Neuron (in vitro differentiated cells): Measurements from ENCODE around the gene ETV2.
A peak's percentile ranks its signal among the peaks of the same experiment; 100 is the strongest.

Experiments
- H2AFZ ChIP-seq: one replicate; pipeline ENCODE4 v1.6.1; 2013; ENCODE audit warnings: low read depth, mild to moderate bottlenecking, inconsistent platforms, low read length, moderate library complexity
- H3K27me3 ChIP-seq: one replicate; pipeline ENCODE4 v1.6.1; 2013; ENCODE audit warnings: low read length; ENCODE audit not compliant: insufficient read depth
- H3K36me3 ChIP-seq: one replicate; pipeline ENCODE4 v1.6.1; 2013; ENCODE audit warnings: low read length; ENCODE audit not compliant: insufficient read depth
- H3K4me1 ChIP-seq: one replicate; pipeline ENCODE4 v1.6.1; 2013; ENCODE audit warnings: low read length; ENCODE audit not compliant: insufficient read depth
- H3K4me3 ChIP-seq: 2 replicates; pipeline ENCODE4 v1.5.1; 2013; ENCODE audit warnings: mild to moderate bottlenecking, low read length, moderate library complexity
- H3K9me3 ChIP-seq: one replicate; pipeline ENCODE4 v1.6.1; 2013; ENCODE audit warnings: low read length

The ETV2 gene

DNA sequence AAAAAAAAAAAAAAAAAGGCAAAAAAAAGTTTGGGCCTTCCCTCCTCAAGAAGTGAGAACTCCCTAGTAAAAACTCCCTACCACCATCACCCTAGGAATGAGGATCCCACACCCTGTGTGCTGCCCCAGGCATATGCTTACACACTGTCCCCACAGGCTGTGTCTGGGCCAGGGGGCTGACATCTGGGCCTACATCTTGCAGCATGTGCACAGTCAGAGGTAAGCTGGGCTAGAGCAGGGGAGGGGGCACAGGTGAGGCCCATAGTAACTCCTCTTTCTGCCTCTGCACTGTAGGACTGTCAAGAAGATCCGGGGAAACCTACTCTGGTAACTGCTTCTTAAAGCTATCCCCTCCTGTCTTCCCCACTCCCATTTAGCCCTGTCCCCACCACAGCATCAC, 28.0 kb upstream of the ETV2 start:
- Histone ChIP-seq H3K9me3 (no peaks in the 10 kb centered on the region), H3K4me1 (no peaks in the 10 kb centered on the region), H3K4me3 (peak overlapping the region; percentile 95), H3K27me3 (no peaks in the 10 kb centered on the region), H2AFZ (no peak overlapping the region), H3K36me3 (peaks cover 33% of the 10 kb centered on the region)

DNA sequence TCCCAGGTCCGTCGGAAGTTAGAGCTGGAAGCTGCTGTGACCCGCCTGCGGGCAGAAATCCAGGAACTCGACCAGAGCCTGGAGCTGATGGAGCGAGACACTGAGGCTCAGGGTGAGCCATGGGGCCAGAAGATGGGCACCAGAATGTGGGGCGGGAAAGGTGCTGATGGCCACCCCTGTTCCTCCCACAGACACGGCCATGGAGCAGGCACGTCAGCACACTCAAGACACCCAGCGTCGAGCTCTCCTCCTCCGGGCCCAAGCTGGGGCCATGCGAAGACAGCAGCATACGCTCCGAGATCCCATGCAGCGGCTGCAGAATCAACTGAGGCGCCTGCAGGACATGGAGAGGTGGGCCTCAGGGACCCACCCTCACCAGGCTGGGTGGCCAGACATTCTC, 26.5 kb upstream of the ETV2 start:
- H3K27me3 ChIP-seq, result no peaks in the 10 kb centered on the region
- H3K4me1 ChIP-seq, result no peaks in the 10 kb centered on the region
- H3K4me3 ChIP-seq, result no peak overlapping the region
- no peaks in the 10 kb centered on the region for H3K9me3 ChIP-seq
- peaks cover 40% of the 10 kb centered on the region for H3K36me3 ChIP-seq
- H2AFZ ChIP-seq, result no peak overlapping the region

DNA sequence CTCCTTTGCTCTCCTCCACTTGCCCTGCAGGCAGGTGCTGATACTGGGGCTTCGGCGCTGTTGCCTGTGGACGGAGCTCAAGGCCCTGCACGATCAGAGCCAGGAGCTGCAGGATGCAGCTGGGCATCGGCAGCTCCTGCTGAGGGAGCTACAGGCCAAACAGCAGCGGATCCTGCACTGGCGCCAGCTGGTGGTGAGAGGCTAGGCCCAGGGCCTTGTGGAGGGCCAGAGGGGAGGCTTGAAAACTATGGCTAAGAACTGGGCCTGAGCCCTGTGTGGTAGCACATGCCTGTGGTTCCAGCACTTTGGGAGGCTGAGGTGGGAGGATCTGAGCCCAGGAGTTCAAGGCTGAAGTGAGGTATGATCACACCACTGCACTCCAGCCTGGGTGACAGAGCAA, 22.7 kb upstream of the ETV2 start:
- H3K4me3 ChIP-seq, result no peak overlapping the region
- no peaks in the 10 kb centered on the region for H3K4me1 ChIP-seq
- no peaks in the 10 kb centered on the region for H3K27me3 ChIP-seq
- H3K9me3 ChIP-seq, result no peaks in the 10 kb centered on the region
- peaks cover 64% of the 10 kb centered on the region for H3K36me3 ChIP-seq
- H2AFZ ChIP-seq, result no peak overlapping the region

DNA sequence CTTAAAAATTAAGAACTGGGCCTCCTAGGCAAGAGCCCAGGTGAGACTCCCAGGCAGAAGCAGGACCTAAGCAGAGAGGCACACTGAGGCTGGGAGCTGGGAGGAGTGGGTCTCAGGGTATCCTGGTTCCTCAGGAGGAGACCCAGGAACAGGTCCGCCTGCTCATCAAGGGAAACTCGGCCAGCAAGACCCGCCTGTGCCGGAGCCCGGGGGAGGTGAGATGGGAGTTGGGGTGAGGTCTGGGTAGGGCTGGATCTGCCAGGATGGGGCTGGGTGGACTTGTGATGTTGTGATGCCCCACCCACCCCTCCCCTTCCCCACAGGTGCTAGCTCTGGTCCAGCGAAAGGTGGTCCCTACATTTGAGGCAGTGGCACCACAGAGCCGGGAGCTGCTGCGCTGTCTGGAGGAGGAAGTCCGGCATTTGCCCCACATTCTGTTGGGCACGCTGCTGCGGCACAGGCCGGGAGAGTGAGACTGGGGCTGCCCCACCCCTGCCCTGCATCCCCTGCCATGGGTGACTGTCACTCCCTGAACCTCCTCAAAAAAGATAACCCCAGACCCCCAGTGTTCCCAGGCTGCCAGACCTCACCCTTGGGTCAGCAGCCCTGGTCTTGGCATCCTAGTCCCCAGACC, 22.1 kb upstream of the ETV2 start:
- Histone ChIP-seq H3K4me1 (no peaks in the 10 kb centered on the region), H2AFZ (no peak overlapping the region), H3K9me3 (no peaks in the 10 kb centered on the region), H3K4me3 (no peak overlapping the region), H3K36me3 (peaks cover 64% of the 10 kb centered on the region), H3K27me3 (no peaks in the 10 kb centered on the region)

DNA sequence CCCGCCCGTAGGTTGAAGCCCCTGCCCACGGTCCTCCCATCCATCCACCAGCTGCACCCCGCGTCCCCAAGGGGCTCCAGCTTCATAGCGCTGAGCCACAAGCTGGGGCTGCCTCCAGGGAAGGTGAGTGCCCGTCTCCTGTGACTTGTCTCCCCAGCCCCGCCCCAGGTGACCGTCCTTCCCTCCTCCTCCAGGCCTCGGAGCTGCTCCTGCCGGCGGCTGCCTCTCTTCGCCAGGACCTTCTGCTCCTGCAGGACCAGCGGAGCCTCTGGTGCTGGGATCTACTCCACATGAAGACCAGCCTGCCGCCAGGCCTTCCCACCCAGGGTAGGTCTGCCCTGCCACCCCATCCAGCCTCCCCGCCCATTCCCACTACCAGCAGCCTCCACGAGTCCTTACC, 21.5 kb upstream of the ETV2 start:
- Histone ChIP-seq H3K27me3 (no peaks in the 10 kb centered on the region), H3K36me3 (peaks cover 58% of the 10 kb centered on the region), H3K9me3 (no peaks in the 10 kb centered on the region)

DNA sequence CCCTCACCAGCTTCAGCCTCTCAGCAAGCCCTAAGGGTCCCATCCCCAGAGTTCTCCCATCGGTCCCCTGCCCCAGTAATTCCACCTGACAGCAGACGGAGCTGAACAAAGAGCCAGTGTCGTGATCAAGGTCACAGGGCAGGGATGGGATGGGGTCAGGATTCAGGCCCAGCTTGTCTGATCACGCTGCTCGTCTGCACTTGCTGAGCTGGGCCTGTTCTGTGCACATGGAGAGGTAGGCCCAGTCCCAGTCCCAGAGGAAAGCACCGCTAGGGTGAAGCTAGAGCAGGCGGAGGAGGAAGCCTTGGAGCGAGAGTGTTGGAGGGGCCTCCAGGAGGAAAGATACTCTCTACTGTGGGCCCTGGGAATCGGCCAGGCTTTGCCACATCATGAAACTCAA, 19.8 kb upstream of the ETV2 start:
- H3K36me3 ChIP-seq, result peaks cover 47% of the 10 kb centered on the region
- H3K4me1 ChIP-seq, result no peaks in the 10 kb centered on the region
- no peaks in the 10 kb centered on the region for H3K27me3 ChIP-seq
- H2AFZ ChIP-seq, result no peak overlapping the region
- no peaks in the 10 kb centered on the region for H3K9me3 ChIP-seq
- no peak overlapping the region for H3K4me3 ChIP-seq

More for the DNA sequence above, 21.5 kb upstream of the ETV2 start:
- Histone ChIP-seq H3K4me3 (no peak overlapping the region), H3K4me1 (no peaks in the 10 kb centered on the region), H2AFZ (no peak overlapping the region)

DNA sequence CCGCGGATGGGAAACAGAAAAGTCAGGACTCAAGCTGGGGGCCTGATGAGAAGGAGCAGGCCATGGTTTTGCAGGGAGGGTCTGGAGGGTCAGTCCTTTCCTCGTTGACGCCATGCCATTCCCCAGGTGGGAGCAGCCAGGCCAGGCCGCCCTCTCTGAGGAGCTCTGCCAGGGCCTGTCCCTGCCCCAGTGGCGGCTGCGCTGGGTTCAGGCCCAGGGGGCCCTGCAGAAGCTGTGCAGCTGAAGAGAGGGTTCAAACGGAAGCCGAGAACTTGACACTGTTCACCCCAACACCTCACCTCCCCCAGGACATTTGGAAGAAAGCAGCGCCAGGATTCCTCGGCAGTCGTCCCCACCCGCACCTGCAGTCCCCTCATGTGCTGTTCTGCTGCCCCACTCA, 18.8 kb upstream of the ETV2 start:
- H2AFZ ChIP-seq, result no peak overlapping the region

DNA sequence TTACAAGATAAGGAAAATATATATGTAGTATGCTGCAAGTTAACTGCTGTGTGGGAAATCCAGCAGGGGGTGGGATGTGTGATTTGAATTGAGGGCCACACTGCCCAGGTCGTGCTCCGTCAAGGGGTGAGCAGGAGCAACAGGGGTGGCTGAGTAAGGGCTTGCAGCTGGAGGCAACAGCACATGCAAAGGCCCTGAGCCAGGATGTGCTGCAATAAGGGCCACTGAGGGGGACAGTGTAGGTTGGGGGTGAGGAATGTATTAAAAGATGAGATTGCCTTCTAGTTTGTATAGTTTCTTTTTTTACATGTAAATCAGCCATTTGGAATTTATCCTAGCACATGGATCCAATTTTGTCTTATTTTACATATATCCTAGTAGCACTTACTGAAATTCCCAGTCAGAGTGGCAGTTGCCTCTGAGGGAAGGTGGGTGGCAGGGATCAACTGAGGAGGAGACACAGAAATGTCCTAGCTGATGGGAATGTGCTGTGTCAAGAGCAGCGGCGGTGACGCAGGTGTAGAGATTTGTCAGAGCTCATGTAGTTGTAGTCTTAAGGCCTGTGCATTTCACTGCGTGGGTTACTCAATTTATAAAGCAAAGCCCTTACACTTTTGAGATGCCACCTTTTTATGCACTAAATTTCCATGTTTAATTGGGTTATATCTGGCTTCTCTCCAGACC, 18.1 kb upstream of the ETV2 start:
- H3K27me3 ChIP-seq, result no peaks in the 10 kb centered on the region
- H2AFZ ChIP-seq, result no peak overlapping the region
- H3K9me3 ChIP-seq, result no peaks in the 10 kb centered on the region
- no peak overlapping the region for H3K4me3 ChIP-seq
- H3K36me3 ChIP-seq, result peaks cover 32% of the 10 kb centered on the region
- peaks cover 6% of the 10 kb centered on the region for H3K4me1 ChIP-seq

More for the DNA sequence above, 18.8 kb upstream of the ETV2 start:
- no peaks in the 10 kb centered on the region for H3K27me3 ChIP-seq
- H3K4me1 ChIP-seq, result peaks cover 2% of the 10 kb centered on the region
- H3K36me3 ChIP-seq, result peaks cover 38% of the 10 kb centered on the region
- H3K9me3 ChIP-seq, result no peaks in the 10 kb centered on the region
- H3K4me3 ChIP-seq, result no peak overlapping the region

DNA sequence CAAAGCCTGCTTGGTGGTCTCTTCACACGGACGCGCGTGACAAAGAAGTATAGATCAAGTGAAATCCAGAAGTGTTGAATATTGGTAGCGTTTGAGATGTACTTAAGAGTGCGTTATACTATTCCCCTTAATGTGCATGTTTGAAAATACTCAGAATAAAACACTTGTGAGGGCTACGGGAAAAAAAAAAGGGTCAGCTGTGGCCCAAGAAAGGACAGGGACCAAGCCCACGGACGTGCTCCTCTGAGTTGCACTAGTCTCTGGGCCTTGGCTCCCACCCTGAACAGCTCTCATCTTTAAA, 13.3 kb upstream of the ETV2 start:
- peaks cover 11% of the 10 kb centered on the region for H3K4me1 ChIP-seq
- peak overlapping the region; percentile 74 for H3K4me3 ChIP-seq
- H3K36me3 ChIP-seq, result peaks cover 32% of the 10 kb centered on the region
- H3K9me3 ChIP-seq, result no peaks in the 10 kb centered on the region
- H3K27me3 ChIP-seq, result no peaks in the 10 kb centered on the region
- H2AFZ ChIP-seq, result peak overlapping the region; percentile 42

DNA sequence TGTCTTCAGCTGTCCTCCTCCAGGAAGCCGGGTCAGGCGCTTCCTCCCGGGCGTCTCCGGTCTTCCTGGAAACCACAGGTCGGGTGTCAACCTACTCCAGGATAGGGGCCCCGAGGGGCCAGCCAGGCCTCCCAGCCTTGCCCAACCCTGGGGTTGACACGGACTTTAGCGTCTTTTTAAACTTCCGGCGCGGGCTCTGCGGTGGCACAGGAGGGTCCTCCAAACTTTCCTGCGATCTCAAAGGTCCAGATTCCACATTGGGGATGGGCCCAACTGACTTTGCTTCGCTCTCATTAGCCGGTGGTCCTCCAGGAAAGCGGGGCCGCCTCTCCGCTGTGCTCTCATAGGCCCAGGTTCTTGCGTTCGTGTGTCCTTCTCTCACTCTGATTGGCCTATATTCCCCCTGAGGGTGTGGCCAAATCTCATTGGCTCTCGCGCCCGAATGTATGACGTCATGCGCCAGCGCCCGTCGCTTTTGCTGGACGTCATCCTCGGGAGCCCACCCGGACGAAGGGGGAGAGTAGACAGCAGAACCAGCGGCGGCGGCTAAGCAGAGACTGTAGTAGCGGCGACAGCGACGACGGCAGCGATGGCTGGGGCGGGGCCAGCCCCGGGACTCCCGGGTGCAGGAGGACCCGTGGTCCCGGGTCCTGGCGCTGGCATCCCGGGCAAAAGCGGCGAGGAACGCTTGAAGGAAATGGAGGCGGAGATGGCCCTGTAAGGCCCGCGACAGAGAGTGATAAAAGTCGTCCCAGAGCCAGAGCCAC, 12.8 kb upstream of the ETV2 start, which contains the start of gene RBM42:
TSS of gene RBM42 (plus strand) at position 472 of the 767 bp plus-strand sequence. CDS start at position 590, 118 bp downstream.
- Histone ChIP-seq H3K36me3 (peaks cover 32% of the 10 kb centered on the region), H3K27me3 (no peaks in the 10 kb centered on the region), H3K4me1 (peaks cover 11% of the 10 kb centered on the region), H3K9me3 (no peaks in the 10 kb centered on the region), H3K4me3 (peak within 1 kb of the TSS; percentile 74), H2AFZ (peak within 1 kb of the TSS; percentile 42)

DNA sequence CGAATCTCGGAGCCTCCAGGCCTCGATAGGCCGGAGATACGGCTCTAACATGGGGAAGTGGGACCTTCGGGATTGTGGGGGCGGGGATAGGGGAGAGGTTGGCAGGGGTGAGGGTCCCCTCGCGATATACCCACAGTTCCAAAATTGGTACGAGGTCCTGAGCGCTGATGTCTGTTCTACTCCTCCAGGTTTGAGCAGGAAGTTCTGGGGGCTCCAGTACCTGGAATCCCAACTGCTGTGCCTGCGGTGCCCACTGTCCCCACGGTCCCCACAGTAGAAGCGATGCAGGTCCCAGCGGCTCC, 12.3 kb upstream of the ETV2 start:
- Histone ChIP-seq H3K36me3 (peaks cover 38% of the 10 kb centered on the region), H3K27me3 (no peaks in the 10 kb centered on the region), H3K4me1 (peaks cover 11% of the 10 kb centered on the region), H3K9me3 (no peaks in the 10 kb centered on the region), H2AFZ (peak overlapping the region; percentile 35), H3K4me3 (peak overlapping the region; percentile 74)

DNA sequence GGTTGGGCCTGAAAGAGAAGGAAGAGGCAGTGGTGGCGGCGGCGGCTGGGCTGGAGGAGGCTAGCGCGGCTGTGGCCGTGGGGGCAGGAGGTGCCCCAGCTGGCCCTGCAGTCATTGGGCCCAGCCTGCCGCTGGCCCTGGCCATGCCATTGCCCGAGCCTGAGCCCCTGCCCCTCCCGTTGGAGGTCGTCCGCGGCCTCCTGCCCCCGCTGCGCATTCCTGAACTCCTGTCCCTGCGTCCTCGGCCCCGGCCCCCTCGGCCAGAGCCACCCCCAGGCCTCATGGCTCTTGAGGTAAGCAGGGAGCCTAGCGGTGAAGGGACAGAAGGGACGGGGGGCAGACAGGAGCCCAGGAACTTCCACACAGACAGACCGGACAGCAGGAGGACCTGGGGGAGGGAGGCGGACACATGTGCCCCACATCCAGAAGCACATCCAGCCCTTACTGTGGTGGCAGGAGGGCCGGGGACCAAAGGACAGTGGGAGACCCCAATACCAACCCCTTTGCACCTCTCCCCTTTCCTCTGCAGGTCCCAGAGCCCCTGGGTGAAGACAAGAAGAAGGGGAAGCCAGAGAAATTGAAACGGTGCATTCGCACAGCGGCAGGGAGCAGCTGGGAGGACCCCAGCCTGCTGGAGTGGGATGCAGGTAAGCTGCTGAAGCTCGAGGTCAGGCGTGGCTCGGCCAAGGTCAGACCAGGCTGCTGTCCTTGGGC, 7.7 kb upstream of the ETV2 start:
- H2AFZ ChIP-seq, result no peak overlapping the region
- no peaks in the 10 kb centered on the region for H3K9me3 ChIP-seq
- H3K36me3 ChIP-seq, result peaks cover 67% of the 10 kb centered on the region
- H3K27me3 ChIP-seq, result no peaks in the 10 kb centered on the region
- no peak overlapping the region for H3K4me3 ChIP-seq
- H3K4me1 ChIP-seq, result peaks cover 5% of the 10 kb centered on the region

DNA sequence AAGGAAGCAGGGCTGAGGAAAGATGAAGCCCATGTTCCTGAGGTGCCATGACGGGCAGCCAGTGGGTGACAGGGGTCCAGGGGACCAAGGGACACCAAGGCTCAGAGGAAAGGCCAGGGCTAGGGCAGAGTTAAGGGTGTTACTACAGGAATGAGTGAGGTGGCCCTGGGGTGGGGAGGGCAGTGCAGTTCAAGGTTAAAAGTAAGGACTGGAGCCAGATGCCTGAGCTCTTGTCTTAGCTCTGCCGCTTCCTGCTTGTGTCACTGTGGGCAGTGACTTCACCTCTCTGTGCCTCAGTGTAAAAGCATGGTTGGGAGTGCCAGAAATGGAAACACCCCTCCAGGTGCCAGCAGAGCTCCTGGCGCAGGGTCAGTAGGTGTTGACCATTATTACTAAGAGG, 4.9 kb upstream of the ETV2 start:
- no peaks in the 10 kb centered on the region for H3K4me1 ChIP-seq

More for the DNA sequence above, 4.9 kb upstream of the ETV2 start:
- Histone ChIP-seq H3K4me3 (no peak overlapping the region), H3K9me3 (no peaks in the 10 kb centered on the region), H3K36me3 (peaks cover 55% of the 10 kb centered on the region), H2AFZ (no peak overlapping the region), H3K27me3 (no peaks in the 10 kb centered on the region)
